AG09309 (cell line): ENCODE results near the gene RASSF10.

ENCODE experiments used
- DNase-seq: peaks from one replicate; pipeline ENCODE4 v3.0.0-alpha.2; 2010; ENCODE audit warnings: low read depth
- H3K4me3 ChIP-seq: 2 replicates; pipeline ENCODE4 v1.5.1; 2011; ENCODE audit warnings: mild to moderate bottlenecking, low read depth, low read length, moderate library complexity; ENCODE audit not compliant: control insufficient read depth
- CTCF ChIP-seq: IDR thresholded peaks from 2 replicates; pipeline ENCODE4 v1.5.1; 2011; ENCODE audit warnings: mild to moderate bottlenecking, low read depth, low read length, inconsistent platforms; ENCODE audit not compliant: insufficient read depth, control insufficient read depth; ENCODE audit errors: missing control alignments

RASSF10 gene

GRCh38 chr11:13009476-13009920, 382 bp downstream of the RASSF10 start:
- no peak for DNase-seq
- TF ChIP-seq CTCF = no peak
- H3K4me3 ChIP-seq = no peak overlapping the region

- no peak overlapping the region for H3K4me3 ChIP-seq
- DNase-seq = no peak
- TF ChIP-seq CTCF = no peak
Measured at GRCh38 chr11:13009921-13010748, 1.0 kb downstream of the RASSF10 start.

GRCh38 chr11:13010749-13011465, 1.8 kb downstream of the RASSF10 start:
- no peak for DNase-seq
- TF ChIP-seq CTCF = no peak
- no peak overlapping the region for H3K4me3 ChIP-seq

GRCh38 chr11:13011466-13012055, 2.4 kb downstream of the RASSF10 start:
- TF ChIP-seq CTCF = no peak
- no peak for DNase-seq
- H3K4me3 ChIP-seq = no peak overlapping the region

- DNase-seq = no peak
- no peak overlapping the region for H3K4me3 ChIP-seq
- TF ChIP-seq CTCF = no peak
Measured at GRCh38 chr11:13012056-13012661, 3.0 kb downstream of the RASSF10 start.

- H3K4me3 ChIP-seq = no peak overlapping the region
- DNase-seq = no peak
Measured at GRCh38 chr11:13013054-13013488, 4.0 kb downstream of the RASSF10 start.

More at GRCh38 chr11:13013054-13013488, 4.0 kb downstream of the RASSF10 start:
- no peak for TF ChIP-seq CTCF
